Fibroblast of skin of left quadriceps (primary cell): ENCODE measurements around the gene ZFPM1.

Source experiments
- DNase-seq, 2 experiments: peaks; one replicate each; pipeline ENCODE4 v3.0.0-alpha.2; 2013; ENCODE audit warnings: low read depth in 2 of 2

The ZFPM1 gene

DNA sequence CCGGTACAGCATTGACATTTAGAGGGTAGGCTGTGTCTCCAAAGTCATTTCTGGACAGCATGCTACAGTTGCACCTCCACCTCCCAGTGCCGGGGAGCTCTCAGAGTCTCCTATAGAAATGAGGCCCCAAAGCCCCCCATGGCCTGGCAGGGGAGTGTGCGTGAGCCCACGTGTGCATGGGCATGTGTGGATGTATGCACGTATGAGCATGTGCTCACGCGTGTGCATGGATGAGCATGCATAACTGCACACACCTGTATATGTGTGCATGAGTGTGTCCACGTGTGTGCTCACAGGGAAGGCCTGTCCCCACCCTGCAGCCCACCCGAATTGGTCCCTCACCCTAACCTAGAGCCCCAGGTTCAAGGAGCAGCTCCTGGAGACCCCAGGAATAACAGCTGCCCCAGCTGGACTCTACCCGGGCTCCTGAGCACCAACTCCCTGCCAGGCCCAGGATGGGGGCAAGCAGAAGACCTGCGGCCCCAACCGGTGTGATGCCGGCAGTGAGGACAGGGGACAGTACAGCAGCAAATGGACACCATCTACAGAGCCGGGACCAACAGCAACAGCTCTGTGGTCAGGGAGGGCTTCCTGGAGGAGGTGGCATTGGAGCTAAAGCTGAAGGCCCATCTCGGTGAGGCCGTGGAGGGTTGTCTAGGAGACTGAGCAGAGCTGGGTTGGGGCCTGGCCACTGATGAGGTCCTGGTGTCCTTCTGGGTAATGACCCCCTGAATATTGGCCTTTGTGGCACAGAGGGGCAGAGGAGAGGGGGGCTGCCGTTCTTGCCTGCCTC, 35.2 kb upstream of the ZFPM1 start:
- no peak for DNase-seq

DNA sequence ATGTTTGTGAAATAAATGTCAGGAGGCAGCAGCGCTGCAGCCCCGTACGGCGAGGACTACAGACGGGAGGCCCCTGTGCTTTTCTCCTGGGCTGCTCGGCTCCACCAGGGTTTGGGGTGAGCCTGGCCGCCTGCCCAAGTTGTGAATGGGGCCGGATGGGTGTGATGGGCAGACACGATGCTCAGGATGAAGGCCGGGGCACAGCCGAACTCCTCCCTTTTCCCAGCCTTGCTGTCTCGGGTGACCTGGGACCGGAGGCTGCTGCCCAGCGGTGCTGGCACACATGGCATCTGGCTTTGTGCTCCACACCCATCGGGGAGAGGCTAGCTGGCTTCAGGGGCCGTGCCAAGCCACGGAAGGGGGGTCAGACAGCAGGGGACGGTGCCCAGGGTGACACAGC, 34.2 kb upstream of the ZFPM1 start:
- DNase-seq = no peak

DNA sequence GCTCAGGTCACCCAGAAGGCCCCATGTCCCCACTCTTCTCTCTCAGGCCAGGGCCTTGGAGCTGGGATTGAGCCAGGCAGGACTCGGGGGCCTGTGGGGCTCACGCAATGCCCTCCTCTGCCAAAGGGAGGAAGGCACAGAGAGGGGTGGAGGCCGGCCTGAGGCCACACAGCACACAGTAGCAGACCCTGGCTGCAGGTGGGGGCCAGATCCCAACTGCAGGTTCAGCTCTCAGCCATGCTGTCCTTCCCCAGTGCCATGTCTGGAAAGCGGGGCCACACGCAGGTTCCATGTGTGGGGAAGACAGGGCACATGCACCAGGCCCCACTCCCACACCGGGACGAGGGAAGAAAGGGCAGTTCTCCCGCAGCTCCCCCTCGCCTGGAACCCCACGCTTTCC, 33.3 kb upstream of the ZFPM1 start:
- DNase-seq = no peak

DNA sequence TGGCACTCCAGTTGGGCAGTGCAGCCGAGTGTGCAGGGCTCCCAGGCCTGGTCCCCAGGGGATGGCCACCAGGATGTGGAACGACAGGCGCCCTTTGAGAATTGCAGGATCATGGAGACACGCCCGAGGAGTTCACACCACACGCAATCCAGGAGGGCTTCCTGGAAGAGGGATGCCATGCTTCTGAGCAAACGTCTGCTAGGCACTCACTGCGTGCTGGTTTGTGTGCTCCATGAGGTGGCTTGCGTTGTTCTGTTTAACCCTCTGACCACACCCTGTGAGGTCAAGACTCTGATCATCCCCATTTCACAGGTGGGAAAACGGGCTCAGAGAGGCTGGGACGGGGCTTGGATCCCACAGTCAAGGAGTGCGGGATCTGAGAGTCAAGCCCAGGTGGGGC, 32.6 kb upstream of the ZFPM1 start:
- DNase-seq = no peak

DNA sequence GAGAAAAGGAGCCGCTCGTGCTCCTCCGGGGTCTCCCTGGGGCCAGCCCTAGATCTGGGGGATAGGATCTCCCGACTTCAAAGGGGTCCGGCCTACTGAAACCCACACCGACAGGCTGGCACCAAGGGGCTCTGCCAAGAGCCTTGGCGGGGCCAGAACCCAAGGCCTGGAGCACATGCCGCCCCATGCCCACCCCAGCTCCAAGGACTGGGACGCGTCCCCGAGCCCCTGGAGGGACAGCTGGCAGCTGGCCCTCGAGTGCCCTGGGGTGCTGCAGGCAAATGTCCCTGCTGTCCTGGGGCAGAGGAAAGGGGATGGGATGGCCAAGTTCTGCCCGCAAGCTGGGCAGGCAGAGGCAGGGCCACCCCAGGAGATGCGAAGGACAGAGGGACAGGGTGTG, 31.8 kb upstream of the ZFPM1 start:
- no peak for DNase-seq

DNA sequence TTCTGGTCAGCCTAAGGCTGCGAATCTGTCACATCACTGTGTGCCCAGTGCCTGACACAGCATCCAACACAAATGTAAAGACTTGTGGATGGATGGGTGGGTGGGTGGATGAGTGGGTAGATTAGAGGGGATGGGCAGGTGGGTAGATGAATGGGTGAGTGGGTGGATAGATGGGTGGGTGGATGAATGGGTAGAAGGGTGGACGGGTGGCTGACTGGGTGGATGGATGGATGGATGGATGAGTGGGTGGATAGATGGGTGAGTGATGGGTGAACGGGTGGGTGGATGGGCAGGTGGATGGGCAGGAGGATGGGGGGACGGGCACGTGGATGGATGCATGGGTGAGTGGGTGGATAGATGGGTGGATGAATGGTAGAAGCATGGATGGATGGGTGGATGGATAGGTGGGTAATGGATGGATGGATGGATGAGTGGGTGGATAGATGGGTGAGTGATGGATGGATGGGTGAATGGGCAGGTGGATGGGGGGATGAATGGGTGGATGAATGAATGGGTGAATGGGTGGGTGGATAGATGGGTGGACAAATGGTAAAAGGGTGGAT, 31.1 kb upstream of the ZFPM1 start:
- no peak for DNase-seq

DNA sequence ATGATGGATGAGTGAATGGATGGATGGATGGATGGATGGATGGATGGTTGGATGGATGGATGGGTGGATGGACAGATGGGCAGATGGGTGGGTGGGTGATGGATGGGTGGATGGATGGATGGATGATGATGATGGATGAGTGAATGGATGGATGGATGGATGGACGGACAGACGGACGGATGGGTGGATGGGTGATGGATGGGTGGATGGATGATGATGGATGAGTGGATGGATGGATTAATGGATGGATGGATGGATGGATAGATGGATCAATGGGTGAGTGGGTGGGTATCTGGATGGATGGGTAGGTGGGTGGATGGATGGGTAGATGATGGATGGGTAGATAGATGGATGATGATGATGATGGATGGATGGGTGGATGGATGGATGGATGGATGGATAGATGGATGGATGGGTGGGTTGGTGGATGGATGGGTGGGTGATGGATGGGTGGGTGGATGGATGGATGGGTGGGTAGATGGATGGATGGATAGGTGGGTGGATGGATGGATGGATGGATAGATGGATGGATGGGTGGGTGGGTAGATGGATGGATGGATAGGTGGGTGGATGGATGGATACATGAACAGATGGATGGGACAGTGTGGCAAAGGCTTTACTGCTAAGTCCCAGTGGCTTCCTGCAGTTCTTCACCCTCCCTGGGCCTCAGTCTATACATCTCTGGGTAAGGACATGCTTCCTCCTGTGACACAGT, 30.2 kb upstream of the ZFPM1 start:
- DNase-seq = no peak

DNA sequence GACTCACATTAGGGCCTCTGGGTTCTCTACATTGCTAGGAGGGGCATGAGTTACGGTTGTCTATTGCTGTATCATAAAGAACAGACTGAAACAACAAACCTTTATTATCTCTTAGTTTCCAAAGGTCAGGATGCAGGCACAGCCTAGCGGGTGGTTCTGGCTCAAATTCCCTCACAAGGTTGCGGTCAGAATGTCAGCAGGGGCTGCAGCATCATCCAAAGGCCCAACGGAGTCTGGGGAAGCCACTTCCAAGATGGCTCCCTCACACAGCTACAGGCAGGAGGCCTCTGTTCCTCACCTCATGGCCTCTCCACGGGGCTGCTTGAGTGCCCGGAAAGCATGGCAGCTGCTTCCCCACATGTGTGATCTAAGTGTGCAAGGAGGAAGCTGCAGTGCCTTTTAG, 29.6 kb upstream of the ZFPM1 start:
- no peak for DNase-seq

DNA sequence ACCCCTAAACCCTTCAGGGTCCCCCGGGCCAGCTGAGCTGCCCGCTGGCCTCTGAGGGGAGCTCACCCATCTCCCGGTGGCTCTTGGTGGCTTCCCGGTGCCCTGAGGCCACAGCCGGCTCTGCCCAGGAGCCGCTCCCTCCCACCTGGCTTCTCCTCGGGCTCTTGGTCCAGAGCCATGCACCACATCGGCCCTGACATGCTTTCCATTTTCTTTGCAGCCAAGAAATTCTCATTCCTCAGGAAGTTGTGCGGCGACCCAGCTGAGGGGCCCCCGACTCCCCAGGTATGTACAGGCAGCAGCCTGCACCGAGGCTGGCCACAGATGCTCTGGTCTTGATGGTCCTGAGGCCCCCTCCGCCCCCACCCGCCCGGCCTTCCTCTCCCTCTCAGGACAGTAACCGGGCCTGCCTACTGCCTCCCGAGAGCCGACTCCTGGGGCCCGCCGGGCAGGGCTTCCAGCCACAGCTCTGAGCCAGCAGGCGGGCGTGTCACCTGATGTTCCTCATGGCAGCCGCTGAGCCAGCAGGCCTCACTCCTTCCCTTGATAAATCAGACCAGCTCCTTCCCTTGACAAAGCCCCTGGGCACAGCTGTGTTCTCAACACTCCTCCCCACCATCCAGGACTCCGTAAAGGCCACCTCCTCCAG, 28.4 kb upstream of the ZFPM1 start:
- no peak for DNase-seq

DNA sequence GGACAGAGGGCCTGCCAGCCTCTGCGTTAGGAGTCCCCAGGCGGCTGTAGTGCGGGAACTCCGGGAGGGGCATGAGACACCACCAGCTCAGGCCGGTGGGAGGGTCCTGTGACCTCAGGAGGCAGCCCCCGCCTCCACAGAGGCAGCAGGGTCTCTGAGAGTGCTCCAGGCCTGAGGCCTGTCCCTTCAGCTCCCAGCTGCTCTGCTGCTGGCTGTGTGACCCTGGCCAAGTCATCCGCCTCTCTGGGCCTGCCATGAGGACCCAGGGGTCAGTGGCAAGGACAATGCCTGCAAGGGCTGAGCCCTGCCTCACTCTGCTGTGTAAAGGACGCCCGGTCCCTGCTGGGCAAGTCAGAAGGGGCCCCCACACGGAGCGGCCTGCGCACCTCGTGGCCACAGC, 27.1 kb upstream of the ZFPM1 start:
- DNase-seq = no peak

DNA sequence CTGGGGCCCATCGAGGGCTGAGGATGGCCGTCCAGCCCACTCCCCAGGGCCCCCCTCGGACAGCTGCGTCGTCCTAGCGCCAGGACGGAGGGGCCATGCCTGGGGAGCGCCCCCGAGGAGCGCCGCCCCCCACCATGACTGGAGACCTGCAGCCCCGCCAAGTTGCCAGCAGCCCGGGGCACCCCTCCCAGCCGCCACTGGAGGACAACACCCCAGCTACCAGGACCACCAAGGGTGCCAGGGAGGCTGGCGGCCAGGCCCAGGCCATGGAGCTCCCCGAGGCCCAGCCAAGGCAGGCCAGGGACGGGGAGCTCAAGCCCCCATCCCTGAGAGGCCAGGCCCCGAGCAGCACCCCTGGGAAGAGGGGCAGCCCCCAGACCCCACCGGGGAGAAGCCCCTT, 25.7 kb upstream of the ZFPM1 start:
- DNase-seq = no peak

DNA sequence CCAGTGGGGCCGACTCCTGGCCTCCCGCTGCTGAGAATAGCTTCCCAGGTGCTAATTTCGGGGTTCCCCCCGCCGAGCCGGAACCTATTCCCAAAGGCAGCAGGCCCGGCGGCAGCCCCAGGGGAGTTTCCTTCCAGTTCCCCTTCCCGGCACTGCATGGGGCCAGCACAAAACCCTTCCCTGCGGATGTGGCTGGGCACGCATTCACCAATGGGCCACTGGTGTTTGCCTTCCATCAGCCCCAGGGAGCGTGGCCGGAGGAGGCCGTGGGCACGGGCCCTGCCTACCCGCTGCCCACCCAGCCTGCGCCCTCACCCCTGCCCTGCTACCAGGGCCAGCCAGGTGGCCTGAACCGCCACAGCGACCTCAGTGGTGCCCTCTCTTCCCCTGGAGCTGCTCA, 24.9 kb upstream of the ZFPM1 start:
- DNase-seq = no peak

DNA sequence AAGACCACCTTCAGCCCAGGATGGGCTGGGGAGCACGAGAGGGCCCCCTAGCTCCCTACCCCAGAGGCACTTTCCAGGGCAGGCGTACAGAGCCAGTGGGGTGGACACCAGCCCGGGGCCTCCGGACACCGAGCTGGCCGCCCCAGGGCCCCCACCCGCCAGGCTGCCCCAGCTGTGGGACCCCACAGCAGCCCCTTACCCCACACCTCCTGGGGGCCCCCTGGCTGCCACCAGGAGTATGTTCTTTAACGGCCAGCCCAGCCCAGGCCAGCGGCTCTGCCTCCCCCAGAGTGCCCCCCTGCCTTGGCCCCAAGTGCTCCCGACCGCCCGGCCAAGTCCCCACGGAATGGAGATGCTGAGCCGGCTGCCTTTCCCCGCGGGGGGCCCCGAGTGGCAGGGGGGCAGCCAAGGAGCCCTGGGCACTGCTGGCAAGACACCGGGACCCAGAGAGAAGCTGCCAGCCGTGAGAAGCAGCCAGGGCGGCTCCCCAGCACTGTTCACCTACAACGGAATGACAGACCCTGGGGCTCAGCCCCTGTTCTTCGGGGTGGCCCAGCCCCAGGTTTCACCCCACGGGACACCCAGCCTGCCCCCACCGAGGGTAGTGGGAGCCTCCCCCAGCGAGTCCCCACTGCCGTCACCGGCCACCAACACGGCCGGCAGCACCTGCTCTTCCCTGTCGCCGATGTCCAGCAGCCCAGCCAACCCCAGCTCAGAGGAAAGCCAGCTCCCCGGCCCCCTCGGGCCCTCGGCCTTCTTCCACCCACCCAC, 24.3 kb upstream of the ZFPM1 start:
- no peak for DNase-seq

DNA sequence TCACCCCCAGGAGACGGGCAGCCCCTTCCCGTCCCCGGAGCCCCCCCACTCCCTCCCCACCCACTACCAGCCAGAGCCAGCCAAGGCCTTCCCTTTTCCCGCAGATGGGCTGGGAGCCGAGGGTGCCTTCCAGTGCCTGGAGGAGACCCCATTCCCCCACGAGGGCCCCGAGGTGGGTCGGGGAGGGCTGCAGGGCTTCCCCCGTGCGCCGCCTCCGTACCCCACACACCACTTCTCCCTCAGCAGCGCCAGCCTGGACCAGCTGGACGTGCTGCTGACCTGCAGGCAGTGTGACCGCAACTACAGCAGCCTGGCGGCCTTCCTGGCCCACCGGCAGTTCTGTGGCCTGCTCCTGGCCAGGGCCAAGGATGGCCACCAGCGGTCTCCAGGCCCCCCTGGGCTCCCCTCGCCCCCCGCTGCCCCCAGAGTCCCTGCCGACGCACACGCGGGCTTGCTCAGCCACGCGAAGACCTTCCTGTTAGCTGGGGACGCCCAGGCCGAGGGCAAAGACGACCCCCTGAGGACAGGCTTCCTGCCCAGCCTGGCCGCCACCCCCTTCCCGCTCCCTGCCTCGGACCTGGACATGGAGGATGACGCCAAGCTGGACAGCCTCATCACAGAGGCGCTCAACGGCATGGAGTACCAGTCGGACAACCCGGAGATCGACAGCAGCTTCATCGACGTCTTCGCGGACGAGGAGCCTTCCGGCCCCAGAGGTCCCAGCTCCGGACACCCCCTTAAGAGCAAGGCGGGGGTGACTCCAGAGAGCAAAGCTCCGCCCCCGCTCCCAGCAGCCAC, 23.5 kb upstream of the ZFPM1 start:
- no peak for DNase-seq

DNA sequence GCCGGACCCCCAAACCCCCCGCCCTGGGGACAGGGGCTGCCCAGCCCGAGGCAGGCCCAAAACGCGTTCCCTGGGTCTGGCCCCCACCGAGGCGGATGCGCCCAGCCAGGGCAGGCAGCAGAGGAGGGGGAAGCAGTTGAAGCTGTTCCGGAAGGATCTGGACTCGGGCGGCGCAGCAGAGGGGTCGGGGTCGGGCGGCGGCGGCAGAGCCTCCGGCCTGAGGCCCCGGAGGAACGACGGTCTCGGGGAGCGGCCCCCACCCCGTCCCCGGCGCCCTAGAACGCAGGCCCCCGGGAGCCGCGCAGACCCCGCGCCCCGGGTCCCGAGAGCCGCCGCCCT, 22.9 kb upstream of the ZFPM1 start:
- DNase-seq = no peak

DNA sequence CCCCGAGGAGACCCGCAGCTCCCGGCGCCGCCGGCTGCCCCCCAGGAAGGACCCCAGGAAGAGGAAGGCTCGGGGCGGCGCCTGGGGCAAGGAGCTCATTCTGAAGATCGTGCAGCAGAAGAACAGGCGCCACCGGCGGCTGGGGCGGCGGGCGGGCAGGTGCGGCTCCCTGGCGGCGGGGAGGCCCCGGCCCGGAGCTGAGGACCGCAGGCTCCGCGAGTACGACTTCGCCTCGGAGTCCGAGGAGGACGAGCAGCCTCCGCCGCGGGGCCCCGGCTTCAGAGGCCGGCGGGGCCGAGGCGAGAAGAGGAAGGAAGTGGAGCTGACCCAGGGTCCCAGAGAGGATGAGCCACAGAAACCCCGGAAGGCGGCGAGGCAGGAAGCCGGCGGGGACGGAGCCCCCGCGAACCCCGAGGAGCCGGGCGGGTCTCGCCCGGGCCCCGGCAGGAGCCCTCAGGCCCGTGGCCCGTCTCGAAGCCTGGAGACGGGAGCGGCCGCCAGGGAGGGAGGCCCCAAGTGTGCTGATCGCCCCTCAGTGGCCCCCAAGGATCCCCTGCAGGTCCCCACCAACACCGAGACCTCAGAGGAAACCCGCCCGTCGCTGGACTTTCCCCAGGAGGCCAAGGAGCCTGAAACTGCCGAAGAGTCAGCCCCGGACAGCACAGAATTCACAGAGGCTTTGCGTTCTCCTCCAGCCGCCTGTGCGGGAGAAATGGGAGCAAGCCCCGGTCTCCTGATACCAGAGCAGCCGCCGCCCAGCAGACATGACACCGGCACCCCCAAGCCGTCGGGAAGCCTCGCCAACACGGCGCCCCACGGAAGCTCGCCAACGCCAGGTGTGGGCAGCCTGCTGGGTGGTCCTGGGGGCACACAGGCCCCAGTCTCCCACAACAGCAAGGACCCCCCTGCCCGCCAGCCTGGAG, 22.3 kb upstream of the ZFPM1 start:
- DNase-seq = no peak

DNA sequence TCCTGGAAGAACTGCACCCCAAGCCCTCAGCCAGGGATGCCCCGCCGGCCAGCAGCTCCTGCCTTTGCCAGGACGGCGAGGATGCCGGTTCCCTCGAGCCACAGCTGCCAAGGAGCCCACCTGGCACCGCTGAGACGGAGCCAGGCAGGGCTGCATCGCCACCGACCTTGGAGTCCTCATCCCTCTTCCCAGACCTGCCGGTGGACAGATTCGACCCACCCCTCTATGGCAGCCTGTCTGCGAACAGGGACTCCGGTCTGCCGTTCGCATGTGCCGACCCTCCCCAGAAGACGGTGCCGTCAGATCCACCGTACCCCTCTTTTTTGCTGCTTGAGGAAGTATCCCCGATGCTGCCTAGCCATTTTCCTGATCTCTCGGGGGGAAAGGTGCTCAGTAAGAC, 21.4 kb upstream of the ZFPM1 start:
- DNase-seq = no peak

DNA sequence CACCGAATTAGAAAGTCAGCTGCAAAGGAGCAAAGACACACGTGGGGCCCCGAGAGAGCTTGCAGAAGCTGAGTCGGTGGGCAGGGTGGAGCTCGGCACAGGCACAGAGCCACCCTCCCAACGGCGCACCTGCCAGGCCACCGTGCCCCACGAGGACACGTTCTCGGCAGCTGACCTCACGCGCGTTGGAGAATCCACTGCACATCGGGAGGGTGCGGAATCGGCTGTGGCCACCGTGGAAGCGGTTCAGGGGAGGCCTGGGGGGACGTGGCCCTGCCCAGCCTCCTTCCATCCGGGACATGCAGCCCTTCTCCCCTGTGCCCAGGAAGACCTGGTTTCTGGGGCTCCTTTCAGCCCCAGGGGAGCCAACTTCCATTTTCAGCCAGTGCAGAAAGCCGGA, 20.9 kb upstream of the ZFPM1 start:
- DNase-seq = no peak

DNA sequence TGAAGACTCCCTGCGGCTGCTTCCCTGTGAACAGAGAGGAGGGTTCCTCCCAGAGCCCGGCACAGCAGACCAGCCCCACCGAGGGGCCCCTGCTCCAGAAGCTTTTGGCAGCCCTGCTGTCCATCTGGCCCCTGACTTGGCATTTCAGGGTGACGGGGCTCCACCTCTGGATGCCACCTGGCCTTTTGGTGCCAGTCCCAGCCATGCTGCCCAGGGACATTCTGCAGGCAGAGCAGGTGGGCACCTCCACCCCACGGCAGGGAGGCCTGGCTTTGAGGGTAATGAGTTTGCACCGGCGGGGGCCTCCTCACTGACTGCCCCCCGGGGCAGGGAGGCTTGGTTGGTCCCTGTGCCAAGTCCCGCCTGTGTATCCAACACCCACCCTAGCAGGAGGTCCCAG, 20.3 kb upstream of the ZFPM1 start:
- no peak for DNase-seq
